Activated T-cell treated with anti-CD3 and anti-CD28 coated beads, Interleukin-2, amount 50 U/mL, for 72 hours (primary cell): ENCODE data around the gene SGMS2. TPM values are rescaled to one million over a fixed set of nuclear protein-coding genes. Genes with fewer than 3 reads are reported as not detected.

Experiments used
- ATAC-seq, 2 donors: fragments of 150-1000 bp; cut with Tn5 transposase; replicated peaks in 1 of 2; 2 replicates each; pipeline ENCODE4 v1.10.0; 2021; ENCODE audit warnings: moderate library complexity in 2 of 2, mild to moderate bottlenecking in 1 of 2
- DNase-seq, 2 donors: peaks; one replicate each; pipeline ENCODE4 v3.0.0; 2021 to 2022; ENCODE audit warnings: mixed read lengths in 1 of 2
- H3K27ac Mint-ChIP-seq: one replicate; pipeline ENCODE4 v1.8.0; 2022; ENCODE audit warnings: mild to moderate bottlenecking, moderate library complexity, mixed read lengths
- H3K27me3 Mint-ChIP-seq: one replicate; pipeline ENCODE4 v1.8.0; 2022; ENCODE audit warnings: low read depth, mixed read lengths
- H3K36me3 Mint-ChIP-seq, 2 donors: one replicate each; pipeline ENCODE4 v1.8.0; 2022; ENCODE audit warnings: mixed read lengths in 2 of 2, mild to moderate bottlenecking in 1 of 2; ENCODE audit not compliant: insufficient read depth in 2 of 2
- H3K4me1 Mint-ChIP-seq: one replicate; pipeline ENCODE4 v1.8.0; 2022; ENCODE audit warnings: low read depth, mixed read lengths
- H3K4me3 Mint-ChIP-seq, 2 donors: one replicate each; pipeline ENCODE4 v1.8.0; 2022; ENCODE audit warnings: mild to moderate bottlenecking in 2 of 2, mixed read lengths in 2 of 2, moderate library complexity in 2 of 2
- H3K9me3 Mint-ChIP-seq, 2 donors: one replicate each; pipeline ENCODE4 v1.8.0; 2022; ENCODE audit warnings: mixed read lengths in 2 of 2
- total RNA-seq, 2 donors: library from RNA; stranded (reverse); gene quantifications; one replicate each; pipeline ENCODE4 v1.2.3, GENCODE V29; 2022

Gene SGMS2
- total RNA-seq, 2 donors from 2014 or later, result 0.22 to 0.42 TPM

GRCh38 chr4:107809210-107809609 is 15.5 kb upstream of the SGMS2 start:
- no peak for ATAC-seq
- peaks cover 17% of the 10 kb centered on the region for H3K27me3 Mint-ChIP-seq
- H3K9me3 Mint-ChIP-seq, result no peaks in the 10 kb centered on the region
- no peak for DNase-seq
- H3K4me1 Mint-ChIP-seq, result no peaks in the 10 kb centered on the region
- H3K36me3 Mint-ChIP-seq, result no peaks in the 10 kb centered on the region
- no peak overlapping the region for H3K27ac Mint-ChIP-seq
- H3K4me3 Mint-ChIP-seq, result no peak overlapping the region

- Mint-ChIP-seq H3K4me1 (no peaks in the 10 kb centered on the region), H3K4me3 (no peak overlapping the region), H3K27me3 (peaks cover under 1% of the 10 kb centered on the region), H3K27ac (no peak overlapping the region), H3K36me3 (no peaks in the 10 kb centered on the region), H3K9me3 (no peaks in the 10 kb centered on the region)
- ATAC-seq (no peak), DNase-seq (no peak)
Measured at GRCh38 chr4:107814758-107815157, 10.0 kb upstream of the SGMS2 start.

- Mint-ChIP-seq H3K27me3 (peaks cover under 1% of the 10 kb centered on the region), H3K4me1 (no peaks in the 10 kb centered on the region), H3K36me3 (no peaks in the 10 kb centered on the region), H3K9me3 (no peaks in the 10 kb centered on the region), H3K4me3 (no peak overlapping the region), H3K27ac (no peak overlapping the region)
- DNase-seq (no peak), ATAC-seq (no peak)
Measured at GRCh38 chr4:107815158-107815557, 9.6 kb upstream of the SGMS2 start.

- ATAC-seq, result peak; percentile 50 to 56
- peaks cover 14% of the 10 kb centered on the region for H3K27me3 Mint-ChIP-seq
Measured at GRCh38 chr4:107818301-107818910, 6.3 kb upstream of the SGMS2 start.

GRCh38 chr4:107823870-107824349 is 822 bp upstream of the SGMS2 start:
- Mint-ChIP-seq H3K36me3 (no peaks in the 10 kb centered on the region), H3K27me3 (peaks cover 61% of the 10 kb centered on the region), H3K4me3 (peak overlapping the region; percentile 78 to 92), H3K27ac (no peak overlapping the region), H3K4me1 (peaks cover 14% of the 10 kb centered on the region), H3K9me3 (no peaks in the 10 kb centered on the region)
- ATAC-seq (no peak), DNase-seq (no peak)

More at GRCh38 chr4:107818301-107818910, 6.3 kb upstream of the SGMS2 start:
- DNase-seq, result no peak
- H3K36me3 Mint-ChIP-seq, result no peaks in the 10 kb centered on the region
- no peaks in the 10 kb centered on the region for H3K9me3 Mint-ChIP-seq
- H3K4me1 Mint-ChIP-seq, result no peaks in the 10 kb centered on the region
- no peak overlapping the region for H3K4me3 Mint-ChIP-seq
- H3K27ac Mint-ChIP-seq, result no peak overlapping the region

GRCh38 chr4:107825072-107825824 is 516 bp downstream of the SGMS2 start:
- H3K4me3 Mint-ChIP-seq, result peak overlapping the region; percentile 85 to 86
- peaks cover 14% of the 10 kb centered on the region for H3K4me1 Mint-ChIP-seq
- peaks cover 65% of the 10 kb centered on the region for H3K27me3 Mint-ChIP-seq
- no peaks in the 10 kb centered on the region for H3K36me3 Mint-ChIP-seq
- ATAC-seq (peak; percentile 29 to 42), DNase-seq (no peak)
- no peaks in the 10 kb centered on the region for H3K9me3 Mint-ChIP-seq
- no peak overlapping the region for H3K27ac Mint-ChIP-seq

GRCh38 chr4:107826421-107826980 is 1.8 kb downstream of the SGMS2 start:
- H3K9me3 Mint-ChIP-seq, result no peaks in the 10 kb centered on the region
- peaks cover 60% of the 10 kb centered on the region for H3K27me3 Mint-ChIP-seq
- no peak for DNase-seq
- H3K36me3 Mint-ChIP-seq, result no peaks in the 10 kb centered on the region
- H3K4me1 Mint-ChIP-seq, result peaks cover 14% of the 10 kb centered on the region
- H3K4me3 Mint-ChIP-seq, result no peak overlapping the region
- H3K27ac Mint-ChIP-seq, result no peak overlapping the region
- ATAC-seq, result no peak

- H3K4me3 Mint-ChIP-seq, result no peak overlapping the region
- H3K36me3 Mint-ChIP-seq, result no peaks in the 10 kb centered on the region
- DNase-seq, result no peak
- H3K27me3 Mint-ChIP-seq, result peaks cover 52% of the 10 kb centered on the region
- H3K27ac Mint-ChIP-seq, result no peak overlapping the region
- no peaks in the 10 kb centered on the region for H3K9me3 Mint-ChIP-seq
- peaks cover 14% of the 10 kb centered on the region for H3K4me1 Mint-ChIP-seq
- no peak for ATAC-seq
Measured at GRCh38 chr4:107828315-107829090, 3.8 kb downstream of the SGMS2 start.

GRCh38 chr4:107831140-107831539 is 6.4 kb downstream of the SGMS2 start:
- ATAC-seq (no peak), DNase-seq (no peak)
- H3K9me3 Mint-ChIP-seq, result no peaks in the 10 kb centered on the region
- H3K27me3 Mint-ChIP-seq, result peaks cover 28% of the 10 kb centered on the region
- H3K4me3 Mint-ChIP-seq, result no peak overlapping the region
- H3K36me3 Mint-ChIP-seq, result no peaks in the 10 kb centered on the region
- H3K4me1 Mint-ChIP-seq, result no peaks in the 10 kb centered on the region
- no peak overlapping the region for H3K27ac Mint-ChIP-seq

GRCh38 chr4:107832275-107832807 is 7.6 kb downstream of the SGMS2 start:
- H3K36me3 Mint-ChIP-seq, result no peaks in the 10 kb centered on the region
- ATAC-seq (no peak), DNase-seq (no peak)
- H3K4me3 Mint-ChIP-seq, result no peak overlapping the region
- H3K4me1 Mint-ChIP-seq, result no peaks in the 10 kb centered on the region
- no peaks in the 10 kb centered on the region for H3K9me3 Mint-ChIP-seq
- peaks cover 18% of the 10 kb centered on the region for H3K27me3 Mint-ChIP-seq
- no peak overlapping the region for H3K27ac Mint-ChIP-seq

- ATAC-seq, result no peak
- no peak overlapping the region for H3K27ac Mint-ChIP-seq
- H3K9me3 Mint-ChIP-seq, result no peaks in the 10 kb centered on the region
- H3K27me3 Mint-ChIP-seq, result peaks cover 2% of the 10 kb centered on the region
- DNase-seq, result no peak
- no peaks in the 10 kb centered on the region for H3K36me3 Mint-ChIP-seq
- H3K4me1 Mint-ChIP-seq, result no peaks in the 10 kb centered on the region
- H3K4me3 Mint-ChIP-seq, result no peak overlapping the region
Measured at GRCh38 chr4:107834241-107834794, 9.6 kb downstream of the SGMS2 start.

GRCh38 chr4:107835406-107835805 is 10.7 kb downstream of the SGMS2 start:
- no peaks in the 10 kb centered on the region for H3K36me3 Mint-ChIP-seq
- DNase-seq (no peak), ATAC-seq (no peak)
- no peaks in the 10 kb centered on the region for H3K27me3 Mint-ChIP-seq
- no peak overlapping the region for H3K27ac Mint-ChIP-seq
- H3K4me1 Mint-ChIP-seq, result no peaks in the 10 kb centered on the region
- no peaks in the 10 kb centered on the region for H3K9me3 Mint-ChIP-seq
- no peak overlapping the region for H3K4me3 Mint-ChIP-seq
